Renal pelvis (tissue), 4 donors: ENCODE measurements around the gene MT3. TPM values are rescaled to one million over a fixed set of nuclear protein-coding genes. Genes with fewer than 3 reads are reported as not detected.

Experiments
- DNase-seq: peaks from one replicate; pipeline ENCODE4 v3.0.0-alpha.2; 2013
- polyA plus RNA-seq, 3 donors: library from polyadenylated mRNA; unstranded; fragments of 120-200 nt; gene quantifications; one replicate each; pipeline ENCODE4 v1.2.1, GENCODE V29; 2013; ENCODE audit not compliant: insufficient read length in 3 of 3

MT3 gene
- polyA plus RNA-seq, 3 donors = 1.9 to 2.5 TPM; not detected in 1

DNA sequence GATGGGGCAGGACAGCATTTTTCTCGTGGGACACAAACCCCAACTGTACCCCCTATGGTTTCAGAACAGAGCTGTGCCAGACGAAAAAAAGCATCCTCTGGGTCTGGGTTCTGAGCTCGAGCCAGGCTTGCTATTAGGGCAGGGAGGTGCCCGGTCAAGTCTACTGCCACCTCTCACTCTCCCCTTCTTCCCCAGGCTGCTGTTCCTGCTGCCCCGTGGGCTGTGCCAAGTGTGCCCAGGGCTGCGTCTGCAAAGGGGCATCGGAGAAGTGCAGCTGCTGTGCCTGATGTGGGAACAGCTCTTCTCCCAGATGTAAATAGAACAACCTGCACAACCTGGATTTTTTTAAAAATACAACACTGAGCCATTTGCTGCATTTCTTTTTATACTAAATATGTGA lies 37.4 kb downstream of the MT3 start:
- DNase-seq = no peak

DNA sequence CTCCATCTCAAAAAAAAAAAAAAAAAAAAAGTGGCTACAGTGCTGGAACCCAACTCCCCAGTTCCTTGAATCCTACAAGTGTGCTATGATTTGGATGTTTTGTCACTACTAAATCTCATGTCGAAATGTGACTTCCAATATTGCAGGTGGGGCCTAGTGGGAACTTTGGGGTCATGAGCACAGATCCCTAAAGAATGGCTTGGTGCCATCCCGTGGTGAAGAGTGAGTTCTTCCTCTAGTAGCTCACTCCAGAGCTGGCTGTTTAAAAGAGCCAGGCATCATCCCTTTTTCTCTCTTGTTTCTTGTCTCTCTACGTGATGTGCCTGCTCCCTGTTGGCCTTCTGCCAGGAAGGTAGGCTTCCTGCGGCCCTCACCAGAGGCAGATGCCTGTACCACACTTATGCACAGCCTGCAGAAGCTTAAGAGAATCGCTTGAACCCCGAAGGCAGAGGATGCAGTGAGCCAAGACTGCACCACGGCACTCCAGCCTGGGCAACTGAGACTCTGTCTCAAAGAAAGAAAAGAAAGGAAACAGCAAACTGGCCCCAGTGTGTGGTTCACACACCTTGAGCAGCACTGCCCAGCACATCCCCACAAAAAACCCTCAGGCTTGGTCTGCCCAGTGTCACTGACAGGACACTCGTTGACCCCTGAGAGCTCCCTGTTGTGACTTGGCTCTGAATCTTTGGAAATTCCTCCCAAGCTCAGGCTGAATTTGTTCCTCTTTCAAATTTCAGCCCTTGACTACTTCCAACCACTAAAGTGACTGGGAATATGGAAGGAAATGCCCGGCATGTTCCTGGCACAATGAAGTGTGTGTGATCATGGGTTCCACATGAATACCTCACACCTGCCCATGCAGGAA lies 39.4 kb downstream of the MT3 start:
- no peak for DNase-seq

DNA sequence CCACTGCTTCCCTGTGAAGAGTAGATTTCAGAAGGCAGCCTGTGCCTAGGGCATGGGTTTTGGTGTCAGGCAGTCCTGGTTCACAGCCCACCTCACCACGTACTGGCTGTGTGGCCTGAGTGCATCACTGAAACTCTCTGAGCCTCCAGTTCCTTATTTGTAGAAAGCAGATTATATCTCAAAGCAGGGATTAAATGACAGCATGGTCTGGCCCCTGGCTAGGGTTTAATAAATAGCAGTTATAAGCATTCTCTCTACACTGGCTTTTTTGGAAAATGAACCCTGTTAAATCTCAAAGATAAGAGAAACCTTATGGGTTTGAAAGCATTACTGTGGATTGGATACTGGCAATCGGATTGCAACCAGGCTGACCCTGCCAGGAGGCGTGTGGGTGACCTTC lies 40.2 kb downstream of the MT3 start:
- DNase-seq = no peak

DNA sequence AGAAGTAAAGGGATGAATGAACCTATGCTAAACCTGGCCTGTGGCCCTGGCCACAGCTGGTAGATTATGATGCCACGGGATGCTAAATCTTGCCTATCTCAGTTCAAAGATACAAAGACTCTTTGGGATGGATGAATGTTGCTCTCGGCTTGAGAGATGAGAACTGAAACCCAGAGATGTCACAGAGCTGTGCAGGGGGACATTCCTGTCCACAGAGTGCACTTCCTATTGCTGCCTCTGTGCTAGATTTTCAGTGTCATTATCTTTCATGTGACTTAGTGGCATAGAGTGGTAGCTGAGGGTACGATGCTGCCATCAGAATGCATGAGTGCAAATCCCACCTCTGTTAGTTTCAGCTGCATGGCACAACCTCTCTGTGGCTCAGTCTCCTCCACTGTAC lies 40.8 kb downstream of the MT3 start:
- no peak for DNase-seq

DNA sequence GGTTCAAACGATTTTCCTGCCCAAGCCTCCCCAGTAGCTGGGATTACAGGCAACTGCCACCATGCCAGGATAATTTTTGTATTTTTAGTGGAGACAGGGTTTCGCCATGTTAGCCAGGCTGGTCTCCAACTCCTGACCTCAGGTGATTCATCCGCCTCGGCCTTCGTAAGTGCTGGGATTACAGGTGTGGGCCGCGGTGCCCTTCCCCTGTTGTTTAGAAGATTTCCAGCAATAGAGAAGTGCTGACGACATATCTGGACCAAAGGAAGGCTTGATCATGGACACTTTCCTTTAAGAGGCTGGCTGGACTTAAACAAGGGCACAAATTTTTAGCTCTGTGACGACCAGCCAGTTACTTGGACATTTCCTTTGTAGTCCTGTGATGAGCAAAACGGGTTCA lies 41.9 kb downstream of the MT3 start:
- DNase-seq = no peak

DNA sequence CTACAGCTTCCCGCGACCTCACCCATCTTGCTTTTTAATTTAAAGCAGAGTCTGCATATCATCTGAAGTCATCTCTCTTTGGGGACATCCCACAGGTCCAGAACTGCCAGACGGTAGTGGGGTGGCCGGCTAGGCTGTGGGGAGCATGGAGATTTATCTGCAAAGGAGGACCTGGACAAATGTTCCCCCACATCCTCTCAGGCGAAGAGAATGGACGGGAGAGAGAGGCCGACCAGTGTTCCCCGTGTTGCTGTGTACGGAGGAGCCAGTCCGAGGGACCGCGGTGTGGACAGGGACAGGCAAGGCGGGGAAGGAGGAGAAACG lies 42.5 kb downstream of the MT3 start:
- no peak for DNase-seq

DNA sequence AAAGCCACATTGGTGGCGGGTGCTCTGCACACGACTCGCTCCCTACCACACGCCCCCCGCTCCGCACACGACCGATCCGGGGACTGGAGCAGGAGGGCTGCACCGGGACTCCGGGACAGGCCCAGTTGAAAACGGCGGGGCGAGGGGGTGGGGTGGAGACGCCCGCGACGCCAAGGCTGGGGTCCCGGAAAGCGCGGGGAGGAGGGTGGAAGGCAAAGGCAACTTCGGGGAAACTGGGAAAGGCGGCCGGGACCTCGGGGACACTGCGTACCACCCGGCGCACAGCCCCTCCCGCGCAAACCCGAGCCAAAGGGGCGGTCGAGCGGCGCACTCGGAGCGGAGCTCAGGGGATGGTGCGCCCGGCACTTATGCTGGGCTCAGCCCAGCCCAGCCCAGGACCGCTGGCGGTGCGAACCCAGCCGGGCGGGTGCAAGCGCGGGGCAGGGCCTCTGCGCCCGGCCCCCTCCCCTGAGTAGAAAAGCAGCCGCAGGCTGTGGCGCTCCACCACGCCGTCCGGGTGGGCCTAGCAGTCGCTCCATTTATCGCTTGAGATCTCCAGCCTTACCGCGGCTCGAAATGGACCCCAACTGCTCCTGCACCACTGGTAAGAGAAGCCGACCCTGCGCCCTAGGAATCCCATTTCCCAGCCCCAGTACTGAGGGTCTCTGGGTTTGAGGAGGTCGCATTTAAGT lies 43.0 kb downstream of the MT3 start, which contains the start of gene MT1M:
TSS of gene MT1M (plus strand) at position 504 of the 692 bp plus-strand sequence. CDS start at position 577, 73 bp downstream.
- no peak for DNase-seq

DNA sequence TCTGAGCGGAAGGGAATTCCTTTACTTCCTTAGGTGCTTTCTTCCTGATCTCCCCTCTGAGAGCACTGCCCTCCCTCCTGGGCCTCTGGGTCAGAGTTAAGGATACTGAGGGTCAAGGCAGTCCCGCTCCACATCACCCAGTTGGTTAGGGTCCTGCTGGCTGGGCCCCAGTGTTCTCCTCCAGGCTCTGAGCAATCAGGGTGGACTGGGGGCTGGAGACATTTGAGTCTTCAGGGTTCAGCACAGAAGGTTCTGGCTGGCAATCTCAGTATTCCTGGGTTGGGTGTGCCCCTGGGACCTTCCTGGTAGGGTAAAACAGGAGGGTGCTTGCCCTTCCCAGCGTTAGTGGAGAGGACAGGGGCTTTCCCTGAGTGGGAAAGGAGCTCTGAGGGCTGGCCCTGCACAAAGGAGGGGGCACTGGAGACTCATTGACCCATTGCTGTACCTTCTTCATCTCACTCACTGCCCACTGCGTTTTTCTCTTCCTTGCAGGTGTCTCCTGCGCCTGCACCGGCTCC lies 43.6 kb downstream of the MT3 start:
- no peak for DNase-seq

DNA sequence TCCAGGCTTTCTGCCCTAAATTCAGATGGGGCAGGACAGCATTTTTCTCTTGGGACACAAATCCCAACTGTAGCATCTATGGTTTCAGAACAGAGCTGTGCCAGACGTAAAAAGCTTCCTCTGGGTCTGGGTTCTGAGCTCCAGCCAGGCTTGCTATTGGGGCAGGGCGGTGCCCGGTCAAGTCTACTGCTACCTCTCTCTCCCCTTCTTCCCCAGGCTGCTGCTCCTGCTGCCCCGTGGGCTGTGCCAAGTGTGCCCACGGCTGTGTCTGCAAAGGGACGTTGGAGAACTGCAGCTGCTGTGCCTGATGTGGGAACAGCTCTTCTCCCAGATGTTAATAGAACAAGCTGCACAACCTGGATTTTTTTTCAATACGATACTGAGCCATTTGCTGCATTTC lies 44.2 kb downstream of the MT3 start:
- DNase-seq = no peak

DNA sequence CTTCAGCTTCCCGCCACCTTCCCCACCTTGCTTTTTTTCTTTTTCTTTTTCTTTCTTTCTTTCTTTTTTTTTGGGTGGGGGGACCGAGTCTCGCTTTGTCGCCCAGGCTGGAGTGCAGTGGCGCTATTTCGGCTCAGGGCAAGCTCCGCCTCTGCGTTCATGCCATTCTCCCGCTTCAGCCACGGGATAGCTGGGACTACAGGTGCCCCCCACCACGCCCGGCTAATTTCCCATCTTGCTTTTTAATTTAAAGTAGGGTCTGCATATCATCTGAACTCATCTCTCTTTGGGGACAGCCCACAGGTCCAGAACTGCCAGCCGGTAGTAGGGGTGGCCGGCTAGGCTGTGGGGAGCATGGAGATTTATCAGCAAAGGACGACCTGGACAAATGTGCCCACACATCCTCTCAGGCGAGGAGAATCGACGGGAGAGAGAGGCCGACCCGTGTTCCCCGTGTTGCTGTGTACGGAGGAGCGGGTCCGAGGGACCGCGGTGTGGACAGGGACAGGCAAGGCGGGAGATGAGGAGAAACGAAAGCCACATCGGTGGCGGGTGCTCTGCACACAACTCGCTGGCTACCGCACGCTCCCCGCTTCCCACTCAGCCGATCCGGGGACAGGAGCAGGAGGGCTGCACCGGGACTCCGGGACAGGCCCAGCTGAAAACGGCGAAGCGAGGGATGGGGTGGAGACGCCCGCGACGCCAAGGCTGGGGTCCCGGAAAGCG lies 45.5 kb downstream of the MT3 start:
- no peak for DNase-seq

DNA sequence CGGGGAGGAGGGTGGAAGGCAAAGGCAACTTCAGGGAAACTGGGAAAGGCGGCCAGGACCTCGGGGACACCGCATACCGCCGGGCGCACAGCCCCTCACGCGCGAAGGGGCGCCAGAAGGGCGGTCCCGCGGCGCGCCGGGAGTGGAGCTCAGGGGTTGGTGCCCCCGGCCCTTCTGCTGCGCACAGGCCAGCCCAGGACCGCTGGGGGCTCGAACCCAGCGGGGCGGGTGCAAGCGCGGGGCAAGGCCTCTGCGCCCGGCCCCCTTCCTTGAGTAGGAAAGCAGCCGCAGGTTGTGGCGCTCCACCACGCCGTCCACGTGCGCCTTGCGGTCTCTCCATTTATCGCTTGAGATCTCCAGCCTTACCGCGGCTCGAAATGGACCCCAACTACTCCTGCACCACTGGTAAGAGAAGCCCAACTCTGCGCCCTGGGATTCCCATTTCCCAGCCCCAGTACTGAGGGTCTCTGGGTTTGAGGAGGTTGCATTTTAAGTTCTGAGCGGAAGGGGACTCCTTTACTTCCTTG lies 46.2 kb downstream of the MT3 start:
- no peak for DNase-seq

DNA sequence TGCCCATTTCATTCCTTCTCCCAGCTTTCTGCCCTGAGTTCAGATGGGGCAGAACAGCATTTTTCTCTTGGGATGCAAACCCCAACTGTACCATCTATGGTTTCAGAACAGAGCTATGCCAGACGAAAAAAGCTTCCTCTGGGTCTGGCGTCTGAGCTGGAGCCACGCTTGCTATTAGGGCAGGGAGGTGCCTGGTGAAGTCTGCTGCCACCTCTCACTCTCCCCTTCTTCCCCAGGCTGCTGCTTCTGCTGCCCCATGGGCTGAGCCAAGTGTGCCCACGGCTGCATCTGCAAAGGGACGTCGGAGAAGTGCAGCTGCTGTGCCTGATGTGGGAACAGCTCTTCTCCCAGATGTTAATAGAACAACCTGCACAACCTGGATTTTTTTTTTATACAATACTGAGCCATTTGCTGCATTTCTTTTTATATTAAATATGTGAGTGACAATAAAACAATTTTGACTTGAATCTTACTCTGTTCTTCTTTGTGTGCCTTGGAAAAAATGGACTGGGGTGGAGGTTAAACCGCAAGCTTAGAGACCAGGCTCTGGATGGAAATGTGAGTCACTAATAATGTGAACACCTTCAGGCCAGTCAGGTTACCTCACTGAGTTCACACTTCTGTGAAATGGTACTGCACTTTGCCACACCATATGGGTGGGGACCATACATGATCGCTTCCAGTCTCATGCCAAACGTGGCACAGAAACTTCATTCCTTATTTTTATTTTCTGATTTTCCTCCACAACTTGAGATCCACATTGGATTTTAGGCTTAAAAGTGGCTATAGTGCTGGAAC lies 47.5 kb downstream of the MT3 start:
- no peak for DNase-seq

DNA sequence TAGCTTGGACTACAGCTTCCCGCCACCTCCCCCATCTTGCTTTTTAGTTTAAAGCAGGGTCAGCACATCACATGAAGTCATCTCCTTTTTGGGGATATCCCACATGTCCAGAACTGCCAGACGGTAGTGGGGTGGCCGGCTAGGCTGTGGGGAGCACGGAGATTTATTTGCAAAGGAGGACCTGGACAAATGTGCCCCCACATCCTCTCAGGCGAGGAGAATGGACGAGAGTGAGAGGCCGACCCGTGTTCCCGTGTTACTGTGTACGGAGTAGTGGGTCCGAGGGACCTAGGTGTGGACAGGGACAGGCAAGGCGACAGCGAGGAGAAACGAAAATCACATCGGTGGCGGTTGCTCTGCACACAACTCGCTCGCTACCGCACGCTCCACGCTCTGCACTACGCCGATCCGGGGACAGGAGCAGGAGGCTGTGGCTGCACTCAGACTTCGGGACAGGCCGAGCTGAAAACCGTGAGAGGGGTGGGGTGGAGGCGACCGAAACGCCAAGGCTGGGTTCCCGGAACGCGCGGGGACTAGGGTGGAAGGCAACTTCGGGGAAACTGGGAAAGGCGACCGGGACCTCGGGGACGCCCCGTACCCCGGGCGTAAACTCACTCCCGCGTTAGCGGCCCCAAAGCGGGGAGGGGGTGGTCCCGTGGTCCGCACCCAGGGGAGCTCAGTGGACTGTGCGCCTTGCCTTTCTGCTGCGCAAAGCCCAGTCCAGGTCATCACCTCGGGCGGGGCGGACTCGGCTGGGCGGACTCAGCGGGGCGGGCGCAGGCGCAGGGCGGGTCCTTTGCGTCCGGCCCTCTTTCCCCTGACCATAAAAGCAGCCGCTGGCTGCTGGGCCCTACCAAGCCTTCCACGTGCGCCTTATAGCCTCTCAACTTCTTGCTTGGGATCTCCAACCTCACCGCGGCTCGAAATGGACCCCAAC lies 48.8 kb downstream of the MT3 start, which contains the start of gene MT1A:
TSS of gene MT1A (plus strand) at position 853 of the 937 bp plus-strand sequence. CDS start at position 926, 73 bp downstream.
- DNase-seq = no peak

DNA sequence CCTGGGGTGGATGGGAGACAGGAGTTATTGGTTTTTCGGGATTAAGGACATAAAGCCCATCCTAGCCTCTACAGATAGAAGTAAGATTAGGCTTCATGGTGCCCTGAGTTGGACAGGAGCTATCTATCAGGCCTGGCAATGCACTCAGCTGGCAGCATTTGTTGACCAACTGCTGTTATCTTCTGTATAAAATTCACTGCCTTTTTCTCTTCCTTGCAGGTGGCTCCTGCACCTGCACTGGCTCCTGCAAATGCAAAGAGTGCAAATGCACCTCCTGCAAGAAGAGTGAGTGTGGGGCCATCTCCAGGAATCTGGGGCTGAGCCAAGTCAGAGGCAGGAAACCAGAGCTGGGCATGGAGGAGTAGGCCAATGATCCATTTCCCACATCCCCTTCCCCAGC lies 49.7 kb downstream of the MT3 start:
- DNase-seq = no peak

DNA sequence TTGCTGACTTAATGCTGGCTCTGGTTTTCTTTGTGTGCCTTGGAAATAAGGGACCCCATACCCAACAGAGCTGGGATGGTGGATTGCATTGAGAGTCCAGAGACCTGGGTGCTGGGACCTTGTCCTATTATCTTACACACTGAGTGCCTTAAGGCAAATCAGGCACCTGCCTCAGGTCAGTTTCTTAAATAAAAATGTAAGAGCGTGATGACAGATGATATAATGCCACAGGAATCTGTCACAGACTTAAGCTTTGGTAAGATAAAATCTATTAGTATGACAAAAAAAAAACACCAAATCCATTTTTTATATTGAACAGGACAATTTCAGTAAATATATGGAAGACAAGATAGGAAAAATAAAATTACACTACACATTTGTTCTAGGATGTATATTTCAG lies 50.7 kb downstream of the MT3 start:
- no peak for DNase-seq

Other genes with a start within 250 kb of the MT3 start
- 100 to 1,000 TPM; 121 to 138 (median 136) TPM for gene AMFR, start 164.0 kb upstream of the MT3 start, polyA plus RNA-seq
- 100 to 1,000 TPM; 117 to 129 (median 123) TPM for gene NUDT21, start 138.2 kb upstream of the MT3 start, polyA plus RNA-seq
- 10 to 100 TPM; 34.7 to 42.1 (median 39.8) TPM for gene OGFOD1, start 138.0 kb upstream of the MT3 start, polyA plus RNA-seq
- 100 to 1,000 TPM in 1 of 3 donors, 10 to 100 TPM in 2; 67.3 to 114 (median 97.6) TPM for gene BBS2, start 69.5 kb upstream of the MT3 start, polyA plus RNA-seq
- gene MT4, start 24.5 kb upstream of the MT3 start, polyA plus RNA-seq = not detected
- 10 to 100 TPM; 26.6 to 27.3 (median 26.9) TPM for gene MT2A, start 19.1 kb downstream of the MT3 start, polyA plus RNA-seq
- 10 to 100 TPM; 18.0 to 44.4 (median 23.6) TPM for gene MT1E, start 36.3 kb downstream of the MT3 start, polyA plus RNA-seq
- under 1 TPM in 1 of 3 donors, not detected in 2; 0.26 TPM for gene MT1M, start 43.1 kb downstream of the MT3 start, polyA plus RNA-seq
- gene MT1A, start 49.1 kb downstream of the MT3 start, polyA plus RNA-seq = not detected
- not detected for gene MT1B, start 62.4 kb downstream of the MT3 start, polyA plus RNA-seq
- gene MT1F, start 68.4 kb downstream of the MT3 start, polyA plus RNA-seq = 10 to 100 TPM; 53.1 to 66.4 (median 65.7) TPM
- 10 to 100 TPM; 30.1 to 89.3 (median 51.8) TPM for gene MT1G, start 78.5 kb downstream of the MT3 start, polyA plus RNA-seq
- 10 to 100 TPM in 2 of 3 donors, 1 to 10 TPM in 1; 5.8 to 27.8 (median 18.4) TPM for gene MT1H, start 80.3 kb downstream of the MT3 start, polyA plus RNA-seq
- 10 to 100 TPM; 23.6 to 30.3 (median 28.1) TPM for gene MT1X, start 92.9 kb downstream of the MT3 start, polyA plus RNA-seq
- gene NUP93, start 140.6 kb downstream of the MT3 start, polyA plus RNA-seq = 10 to 100 TPM; 84.3 to 96.6 (median 89.1) TPM